ENCODE results near the gene NKX2-3. TPM values are rescaled to one million over a fixed set of nuclear protein-coding genes. Genes with fewer than 3 reads are reported as not detected.

Gene NKX2-3
- total RNA-seq, 4 donors from 2014 or later: not detected

- Histone ChIP-seq H3K4me1 (no peaks in the 10 kb centered on the region), H3K27ac (no peak overlapping the region), H3K27me3 (peaks cover 0 to 7% of the 10 kb centered on the region in 2 donors), H3K9me3 (no peaks in the 10 kb centered on the region), H3K4me3 (no peak overlapping the region), H3K36me3 (no peaks in the 10 kb centered on the region)
- no peak for DNase-seq
- intact Hi-C loops (cut with DNase I; ENCODE audit: low total_unique reads): no loop called here
- no peak for TF ChIP-seq POLR2A (IDR thresholded peaks at IDR 0.05)
- TF ChIP-seq, protein P1, sequence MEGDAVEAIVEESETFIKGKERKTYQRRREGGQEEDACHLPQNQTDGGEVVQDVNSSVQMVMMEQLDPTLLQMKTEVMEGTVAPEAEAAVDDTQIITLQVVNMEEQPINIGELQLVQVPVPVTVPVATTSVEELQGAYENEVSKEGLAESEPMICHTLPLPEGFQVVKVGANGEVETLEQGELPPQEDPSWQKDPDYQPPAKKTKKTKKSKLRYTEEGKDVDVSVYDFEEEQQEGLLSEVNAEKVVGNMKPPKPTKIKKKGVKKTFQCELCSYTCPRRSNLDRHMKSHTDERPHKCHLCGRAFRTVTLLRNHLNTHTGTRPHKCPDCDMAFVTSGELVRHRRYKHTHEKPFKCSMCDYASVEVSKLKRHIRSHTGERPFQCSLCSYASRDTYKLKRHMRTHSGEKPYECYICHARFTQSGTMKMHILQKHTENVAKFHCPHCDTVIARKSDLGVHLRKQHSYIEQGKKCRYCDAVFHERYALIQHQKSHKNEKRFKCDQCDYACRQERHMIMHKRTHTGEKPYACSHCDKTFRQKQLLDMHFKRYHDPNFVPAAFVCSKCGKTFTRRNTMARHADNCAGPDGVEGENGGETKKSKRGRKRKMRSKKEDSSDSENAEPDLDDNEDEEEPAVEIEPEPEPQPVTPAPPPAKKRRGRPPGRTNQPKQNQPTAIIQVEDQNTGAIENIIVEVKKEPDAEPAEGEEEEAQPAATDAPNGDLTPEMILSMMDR (IDR thresholded peaks at IDR 0.05): no peak
These were observed 35.3 kb upstream of the NKX2-3 start for GRCh38 chr10:99497343-99498025.

- intact Hi-C loops (cut with DNase I; ENCODE audit: low total_unique reads): no loop called here
These were observed 26.3 kb upstream of the NKX2-3 start for GRCh38 chr10:99506416-99506815.

DNA sequence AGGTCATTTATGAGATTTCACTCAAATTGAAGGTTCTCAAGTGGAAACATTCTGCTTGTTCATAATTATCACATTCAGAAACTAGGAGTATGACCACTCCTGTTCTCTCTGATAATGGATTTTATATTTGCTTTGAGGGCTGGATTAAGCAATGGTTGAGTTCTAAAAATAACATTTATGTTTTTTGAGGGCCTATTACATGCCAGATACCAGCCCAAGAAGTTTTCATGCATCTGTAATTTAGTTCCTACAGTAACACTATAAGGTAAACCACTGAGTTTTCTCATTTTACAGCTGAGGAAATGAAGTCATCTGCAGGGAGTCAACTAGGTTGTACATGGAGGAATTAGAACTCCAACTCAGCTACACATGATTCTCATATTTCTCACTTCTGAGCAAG, 25.5 kb upstream of the NKX2-3 start:
- no peaks in the 10 kb centered on the region for H3K9me3 ChIP-seq
- H3K27ac ChIP-seq: no peak overlapping the region
- no peaks in the 10 kb centered on the region for H3K36me3 ChIP-seq
- intact Hi-C loops (cut with DNase I; ENCODE audit: low total_unique reads): no loop called here
- no peaks in the 10 kb centered on the region for H3K4me1 ChIP-seq
- no peak overlapping the region for H3K4me3 ChIP-seq
- TF ChIP-seq, protein P1 (IDR thresholded peaks at IDR 0.05): no peak
- TF ChIP-seq POLR2A (IDR thresholded peaks at IDR 0.05): no peak
- peaks cover 0 to 5% of the 10 kb centered on the region in 2 donors for H3K27me3 ChIP-seq
- no peak for DNase-seq

More at GRCh38 chr10:99506416-99506815, 26.3 kb upstream of the NKX2-3 start:
- no peaks in the 10 kb centered on the region for H3K36me3 ChIP-seq
- no peak overlapping the region for H3K4me3 ChIP-seq
- no peaks in the 10 kb centered on the region for H3K4me1 ChIP-seq
- no peak for DNase-seq
- H3K27ac ChIP-seq: no peak overlapping the region
- no peaks in the 10 kb centered on the region for H3K9me3 ChIP-seq
- H3K27me3 ChIP-seq: peaks cover 0 to 5% of the 10 kb centered on the region in 2 donors
- TF ChIP-seq, protein P1 (IDR thresholded peaks at IDR 0.05): no peak
- no peak for TF ChIP-seq POLR2A (IDR thresholded peaks at IDR 0.05)

DNA sequence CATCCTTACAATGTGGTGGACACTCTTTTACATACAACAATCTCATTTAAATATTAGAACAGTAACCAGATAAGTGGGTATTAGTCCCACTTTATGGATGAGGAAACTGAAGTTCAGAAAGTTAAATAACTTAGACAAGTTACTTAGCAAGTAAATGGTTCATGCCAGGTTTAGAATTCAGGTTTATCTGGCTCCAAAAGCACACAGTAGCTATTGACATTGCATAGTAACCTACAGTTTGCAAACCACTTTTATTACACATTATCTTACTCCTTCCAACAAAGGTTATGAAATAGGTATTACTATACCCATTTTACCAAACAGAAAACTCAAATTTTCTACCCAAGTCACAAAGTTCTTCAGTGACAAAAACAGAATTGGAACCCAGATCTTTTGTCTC, 19.7 kb upstream of the NKX2-3 start:
- no peak for DNase-seq
- intact Hi-C loops (cut with DNase I; ENCODE audit: low total_unique reads): no loop called here
- H3K27me3 ChIP-seq: peaks cover 0 to 5% of the 10 kb centered on the region in 2 donors
- no peak overlapping the region for H3K4me3 ChIP-seq
- H3K27ac ChIP-seq: no peak overlapping the region
- H3K36me3 ChIP-seq: no peaks in the 10 kb centered on the region
- H3K9me3 ChIP-seq: no peaks in the 10 kb centered on the region
- H3K4me1 ChIP-seq: no peaks in the 10 kb centered on the region
- no peak for TF ChIP-seq POLR2A (IDR thresholded peaks at IDR 0.05)
- TF ChIP-seq, protein P1 (IDR thresholded peaks at IDR 0.05): no peak

DNA sequence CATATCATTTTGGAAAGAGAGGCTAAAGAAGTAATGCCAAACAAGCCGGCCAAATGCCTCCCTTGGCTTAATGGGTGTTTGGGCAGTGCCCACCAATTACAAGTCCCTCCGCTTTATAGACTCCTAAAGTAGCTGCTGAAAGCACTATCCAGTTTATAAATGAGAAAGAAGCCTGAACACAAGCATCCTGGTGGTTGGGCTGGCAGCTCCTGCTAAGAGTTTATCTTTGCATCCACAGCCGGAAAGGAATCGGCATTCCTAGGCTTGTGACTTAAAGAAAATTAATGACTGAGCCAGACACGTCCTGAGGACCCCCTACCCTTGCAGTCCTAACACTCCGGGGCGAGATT, 13.1 kb upstream of the NKX2-3 start:
- Histone ChIP-seq H3K36me3 (no peaks in the 10 kb centered on the region), H3K4me3 (no peak overlapping the region), H3K27ac (no peak overlapping the region), H3K9me3 (no peaks in the 10 kb centered on the region), H3K27me3 (peaks cover 8 to 51% of the 10 kb centered on the region in 2 donors), H3K4me1 (peaks cover 0 to 4% of the 10 kb centered on the region in 2 donors)
- TF ChIP-seq, protein P1 (IDR thresholded peaks at IDR 0.05): no peak
- intact Hi-C loops (cut with DNase I; ENCODE audit: low total_unique reads): no loop called here
- DNase-seq: no peak

Measured in uterus (tissue), 4 donors.